SK-N-MC (cell line): ENCODE measurements around the gene PRSS22.

Experiments
- DNase-seq: peaks from one replicate; pipeline ENCODE4 v3.0.0-alpha.2; 2011; ENCODE audit warnings: low read depth, low spot score
- H3K27ac ChIP-seq: fragments of 200-600 bp; sonication (generic); 2 replicates; pipeline ENCODE4 v1.5.1; 2016; ENCODE audit warnings: mixed run types
- H3K36me3 ChIP-seq: fragments of 200-600 bp; sonication (generic); 2 replicates; pipeline ENCODE4 v1.6.1; 2017; ENCODE audit warnings: antibody characterized with exemption, low read length, mixed read lengths; ENCODE audit not compliant: insufficient read depth
- H3K4me3 ChIP-seq: fragments of 200-600 bp; sonication (generic); 2 replicates; pipeline ENCODE4 v1.5.1; 2016
- H3K9ac ChIP-seq: fragments of 200-600 bp; sonication (generic); 2 replicates; pipeline ENCODE4 v1.8.0; 2017; ENCODE audit warnings: mixed run types, mixed read lengths; ENCODE audit not compliant: insufficient read length
- H3K9me3 ChIP-seq: fragments of 200-600 bp; sonication (generic); 2 replicates; pipeline ENCODE4 v1.6.1; 2017; ENCODE audit warnings: low read depth, mild to moderate bottlenecking, antibody characterized with exemption, low read length, moderate library complexity, mixed read lengths
- EZH2 ChIP-seq: fragments of 200-600 bp; sonication (generic); IDR thresholded peaks from one replicate; pipeline ENCODE4 v1.6.1; 2017; ENCODE audit warnings: antibody characterized with exemption
- FOXP2 ChIP-seq: optimal IDR thresholded peaks from 2 replicates; pipeline ENCODE3; 2011; ENCODE audit warnings: mild to moderate bottlenecking, moderate library complexity; ENCODE audit not compliant: insufficient read depth; ENCODE audit errors: extremely low read length, control extremely low read depth
- POLR2AphosphoS5 ChIP-seq: IDR thresholded peaks from 2 replicates; pipeline ENCODE4 v1.6.1; 2012; ENCODE audit warnings: mild to moderate bottlenecking, low read depth, low read length, borderline replicate concordance

PRSS22 gene

DNA sequence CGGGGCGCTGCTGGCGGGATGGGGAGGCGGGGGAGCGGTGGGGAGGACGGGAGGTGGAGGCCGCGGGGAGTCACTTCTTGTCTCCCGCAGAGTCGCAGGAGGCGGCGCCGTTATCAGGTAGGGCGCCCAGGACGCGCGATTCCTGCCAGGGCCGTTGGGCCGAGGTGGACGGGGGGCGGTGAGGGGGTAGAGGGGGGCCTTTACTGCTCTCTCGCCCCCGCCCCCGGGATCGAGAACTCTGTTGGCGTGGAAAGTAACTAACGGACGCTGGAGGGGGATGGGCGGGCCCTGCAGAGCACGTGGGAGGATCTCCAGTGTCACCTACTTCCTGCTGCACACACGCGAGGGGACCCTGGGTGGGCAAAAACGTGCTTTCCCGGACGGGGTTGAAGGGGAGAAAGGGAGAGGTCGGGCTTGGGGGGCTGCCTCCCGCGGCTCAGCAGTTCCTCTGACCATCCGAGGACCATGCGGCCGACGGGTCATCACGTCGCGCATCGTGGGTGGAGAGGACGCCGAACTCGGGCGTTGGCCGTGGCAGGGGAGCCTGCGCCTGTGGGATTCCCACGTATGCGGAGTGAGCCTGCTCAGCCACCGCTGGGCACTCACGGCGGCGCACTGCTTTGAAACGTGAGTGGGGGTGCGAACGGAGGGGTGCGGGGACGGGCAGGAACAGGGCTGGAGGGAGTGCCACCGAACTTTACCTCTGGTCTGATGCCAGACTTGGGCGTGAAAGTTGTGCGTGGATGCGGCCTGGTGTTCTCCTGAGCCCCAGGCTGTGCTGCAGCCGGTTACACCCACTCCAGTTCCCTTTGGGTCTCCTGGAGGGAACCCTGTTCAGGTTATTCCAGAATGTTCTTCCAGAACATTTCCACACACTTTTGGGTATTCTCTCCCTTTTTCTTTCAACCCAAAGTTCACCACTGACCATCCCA, 40.4 kb downstream of the PRSS22 start:
- no peaks in the 10 kb centered on the region for H3K9me3 ChIP-seq
- no peaks in the 10 kb centered on the region for H3K36me3 ChIP-seq
- H3K27ac ChIP-seq = no peak overlapping the region
- no peak overlapping the region for H3K9ac ChIP-seq
- H3K4me3 ChIP-seq = no peak overlapping the region
- no peak for DNase-seq
- no peak for TF ChIP-seq POLR2AphosphoS5
- no peak for TF ChIP-seq EZH2
- no peak for TF ChIP-seq FOXP2

DNA sequence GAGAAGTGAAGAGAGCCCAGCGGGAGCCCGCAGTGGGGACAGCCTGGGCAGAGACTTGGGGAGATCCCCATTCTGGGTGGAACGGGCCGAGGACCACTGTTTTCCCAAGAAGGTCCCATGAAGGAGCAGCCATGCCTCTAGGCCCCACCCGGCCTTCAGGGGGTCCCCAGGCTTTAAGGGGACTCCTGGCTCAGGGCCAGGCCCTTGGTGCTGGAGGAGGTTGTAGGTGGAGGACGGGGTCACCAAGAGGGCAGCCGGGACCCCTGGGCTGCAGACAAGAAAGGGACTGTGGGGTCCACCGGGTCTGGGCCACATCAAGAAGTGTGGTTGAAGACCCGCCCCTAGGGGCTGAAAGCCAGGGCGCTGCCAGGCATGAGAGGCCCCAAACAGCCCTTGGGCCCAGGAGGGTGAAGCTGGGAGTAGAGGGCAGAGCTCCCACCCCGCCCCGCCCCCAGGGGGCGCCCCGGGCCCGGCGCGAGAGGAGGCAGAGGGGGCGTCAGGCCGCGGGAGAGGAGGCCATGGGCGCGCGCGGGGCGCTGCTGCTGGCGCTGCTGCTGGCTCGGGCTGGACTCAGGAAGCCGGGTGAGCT, 41.1 kb downstream of the PRSS22 start, which contains the start of gene PRSS21:
PRSS21 (plus strand) TSS at position 487 of the 589 bp plus-strand sequence; CDS start at position 519, 32 bp downstream.
- Histone ChIP-seq H3K9ac (no peak within 1 kb of the TSS), H3K9me3 (no peaks in the 10 kb centered on the region), H3K27ac (no peak within 1 kb of the TSS), H3K4me3 (no peak within 1 kb of the TSS), H3K36me3 (no peaks in the 10 kb centered on the region)
- no peak for TF ChIP-seq FOXP2
- no peak for TF ChIP-seq POLR2AphosphoS5
- no peak for TF ChIP-seq EZH2
- no peak for DNase-seq

DNA sequence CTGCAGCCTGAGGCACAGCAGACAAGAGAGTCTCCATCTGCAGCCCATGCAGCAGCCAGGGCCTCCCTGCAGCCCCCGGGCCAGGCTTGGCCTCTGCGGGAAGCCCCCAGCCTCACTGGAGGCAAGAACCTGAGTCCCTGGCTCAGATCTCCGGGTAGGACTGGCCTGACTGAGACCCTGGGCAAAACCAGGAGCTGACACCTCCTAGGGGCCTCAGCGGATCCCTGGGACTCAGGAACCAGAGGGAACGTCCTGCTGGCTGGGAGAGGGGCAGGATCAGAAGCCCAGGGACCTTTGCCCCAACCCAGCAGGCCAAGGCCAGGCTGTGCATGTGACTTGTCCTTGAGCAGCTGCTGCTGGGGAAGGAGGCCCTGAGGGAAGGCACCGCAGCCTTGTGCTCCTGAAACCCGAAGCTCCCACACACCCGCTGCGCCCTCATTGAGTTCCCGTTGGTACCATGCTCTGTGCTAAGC, 42.6 kb downstream of the PRSS22 start:
- Histone ChIP-seq H3K27ac (no peak overlapping the region), H3K9me3 (no peaks in the 10 kb centered on the region), H3K9ac (no peak overlapping the region), H3K36me3 (no peaks in the 10 kb centered on the region), H3K4me3 (no peak overlapping the region)
- TF ChIP-seq EZH2 (no peak), FOXP2 (no peak), POLR2AphosphoS5 (no peak)
- no peak for DNase-seq

DNA sequence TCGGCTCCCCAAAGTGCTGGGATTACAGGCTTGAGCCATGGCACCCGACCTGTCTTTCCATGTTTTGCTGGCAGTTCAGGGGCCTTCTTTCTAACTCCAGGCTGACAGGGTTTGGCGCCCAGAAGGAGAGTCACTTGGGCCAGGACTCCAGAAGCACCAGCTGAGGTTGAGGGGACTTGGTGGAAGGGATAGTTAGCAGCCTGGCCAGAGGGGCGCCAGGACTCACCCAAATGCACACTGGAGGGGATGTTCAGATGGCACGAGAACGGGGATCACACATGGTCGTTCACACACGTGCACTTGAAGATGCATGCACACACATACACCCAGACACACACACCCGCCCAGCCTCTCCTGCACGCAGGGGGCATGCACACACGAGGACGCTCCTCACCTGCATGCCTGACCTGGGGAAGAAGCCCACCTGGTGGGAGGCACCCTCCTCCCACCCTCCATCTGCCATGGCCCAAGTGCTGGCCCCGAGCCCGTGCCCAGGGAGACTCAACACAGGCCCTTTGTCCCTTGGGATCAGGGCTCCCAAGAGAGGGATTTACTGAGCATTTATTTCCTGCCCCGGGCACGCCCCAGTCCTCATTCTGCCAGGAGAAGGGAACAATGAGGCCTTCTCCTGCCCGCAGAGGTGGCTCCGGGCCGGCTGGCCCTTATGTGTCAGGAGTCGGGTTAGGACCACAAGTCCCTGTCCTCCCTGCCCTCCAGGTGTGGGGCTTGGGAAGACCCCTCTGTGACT, 43.2 kb downstream of the PRSS22 start:
- no peaks in the 10 kb centered on the region for H3K36me3 ChIP-seq
- no peak overlapping the region for H3K9ac ChIP-seq
- TF ChIP-seq EZH2 = no peak
- TF ChIP-seq FOXP2 = no peak
- TF ChIP-seq POLR2AphosphoS5 = no peak
- H3K4me3 ChIP-seq = no peak overlapping the region
- no peaks in the 10 kb centered on the region for H3K9me3 ChIP-seq
- no peak overlapping the region for H3K27ac ChIP-seq
- no peak for DNase-seq

DNA sequence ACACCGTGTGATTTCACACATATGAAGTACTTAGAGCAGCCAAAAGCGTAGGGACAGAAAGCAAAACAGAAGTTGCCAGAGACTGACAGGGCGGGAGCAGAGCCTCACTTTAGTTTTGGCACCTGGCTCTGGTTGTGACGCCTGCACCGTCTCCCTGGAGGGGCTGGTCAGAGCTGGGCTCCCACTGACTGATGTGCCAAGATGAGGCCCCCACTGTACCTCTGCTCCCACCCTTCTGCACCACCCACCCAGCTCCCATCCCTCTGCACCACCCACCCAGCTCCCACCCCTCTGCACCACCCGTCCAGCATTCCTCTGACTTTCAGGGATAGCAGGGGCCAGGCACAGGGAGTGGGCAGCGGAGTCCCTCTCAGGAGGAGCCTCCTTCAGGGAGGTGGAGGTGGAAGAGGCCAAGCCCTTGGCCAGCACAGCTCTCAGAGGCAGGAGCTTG, 44.2 kb downstream of the PRSS22 start:
- H3K4me3 ChIP-seq = no peak overlapping the region
- TF ChIP-seq EZH2 (no peak), FOXP2 (no peak), POLR2AphosphoS5 (no peak)
- no peaks in the 10 kb centered on the region for H3K9me3 ChIP-seq
- no peak overlapping the region for H3K9ac ChIP-seq
- no peak for DNase-seq
- no peaks in the 10 kb centered on the region for H3K36me3 ChIP-seq
- H3K27ac ChIP-seq = no peak overlapping the region

DNA sequence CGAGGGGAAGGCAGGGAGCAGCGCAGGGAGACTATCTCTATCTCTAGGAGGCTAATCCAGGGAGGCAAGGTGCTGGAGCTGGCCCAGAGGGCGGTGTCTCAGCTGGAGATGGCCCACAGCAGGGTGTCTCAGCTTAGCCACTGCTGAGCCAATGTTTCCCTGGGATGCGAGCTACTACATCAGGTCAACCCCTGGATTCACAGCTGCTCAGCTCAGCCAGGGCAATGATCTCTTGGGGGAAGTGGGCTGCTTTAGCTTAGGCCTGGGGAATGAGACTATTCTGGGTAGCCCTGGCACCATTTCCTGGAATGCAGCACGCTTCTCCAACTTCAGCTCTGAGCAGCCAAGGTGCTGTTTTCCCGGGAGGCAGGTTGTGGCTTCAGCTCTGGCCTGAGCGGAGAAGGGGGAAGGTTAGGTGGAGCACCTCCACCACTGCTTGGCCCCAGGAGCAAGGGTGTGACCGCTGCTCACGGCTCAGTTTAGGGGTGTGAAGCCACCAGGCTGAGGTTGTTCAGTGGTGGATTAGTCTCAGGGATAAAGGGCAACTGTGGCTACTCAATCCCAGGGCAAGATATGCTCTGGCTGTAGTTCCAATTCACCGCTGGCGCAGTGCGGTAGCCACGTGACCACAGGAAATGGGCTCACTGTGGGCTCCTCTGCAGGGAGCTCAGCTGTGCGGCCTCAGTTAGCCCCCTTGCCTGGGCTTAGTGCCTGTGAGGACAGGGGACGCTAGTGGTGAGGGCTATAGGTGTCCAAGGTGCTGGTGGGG, 46.1 kb downstream of the PRSS22 start:
- no peak overlapping the region for H3K4me3 ChIP-seq
- H3K27ac ChIP-seq = no peak overlapping the region
- H3K9ac ChIP-seq = no peak overlapping the region
- TF ChIP-seq POLR2AphosphoS5 (no peak), FOXP2 (no peak), EZH2 (no peak)
- no peaks in the 10 kb centered on the region for H3K36me3 ChIP-seq
- no peaks in the 10 kb centered on the region for H3K9me3 ChIP-seq
- DNase-seq = no peak

DNA sequence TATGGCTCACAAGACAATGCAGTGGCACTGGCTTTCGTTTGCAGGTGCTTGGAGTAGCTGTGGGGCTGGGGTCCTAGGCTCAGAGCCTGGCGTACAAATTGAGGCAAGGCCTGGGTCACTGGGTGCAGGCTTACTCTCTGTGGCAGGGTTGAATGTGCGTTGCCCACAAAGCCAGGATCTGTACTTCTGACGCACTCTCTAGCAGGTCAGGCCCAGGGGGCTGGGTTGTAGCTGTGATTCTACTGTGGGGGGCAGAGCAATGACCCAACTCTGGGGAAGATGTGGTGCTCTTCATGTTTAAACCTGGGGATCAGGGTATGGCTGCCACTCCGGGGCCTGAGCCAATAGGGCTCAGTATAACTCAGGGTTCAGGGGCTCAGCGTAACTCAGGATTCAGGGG, 47.3 kb downstream of the PRSS22 start:
- Histone ChIP-seq H3K9me3 (no peaks in the 10 kb centered on the region), H3K9ac (no peak overlapping the region)
- DNase-seq = no peak

More for the DNA sequence above, 47.3 kb downstream of the PRSS22 start:
- Histone ChIP-seq H3K27ac (no peak overlapping the region), H3K4me3 (no peak overlapping the region), H3K36me3 (no peaks in the 10 kb centered on the region)
- TF ChIP-seq EZH2 = no peak
- TF ChIP-seq FOXP2 = no peak
- TF ChIP-seq POLR2AphosphoS5 = no peak
